Esophagus squamous epithelium (tissue), 4 donors: ENCODE results near the gene EIF2B5.

Experiments
- POLR2A ChIP-seq, 4 donors: fragments of 450-650 bp; IDR thresholded peaks; one replicate each; pipeline ENCODE4 v1.6.1; 2017; ENCODE audit warnings: antibody characterized with exemption in 4 of 4, mild to moderate bottlenecking in 4 of 4, moderate library complexity in 3 of 4
- TF ChIP-seq, protein P1 (sequence below), 6 experiments: fragments of 450-650 bp in 4 of 6; fragments of 200-600 bp in 2 of 6; sonication (generic) in 2 of 6; IDR thresholded peaks; one replicate each; pipeline ENCODE4 v1.5.1; 2016 to 2019; ENCODE audit warnings: antibody characterized with exemption in 6 of 6, mild to moderate bottlenecking in 4 of 6, moderate library complexity in 4 of 6

DNA sequence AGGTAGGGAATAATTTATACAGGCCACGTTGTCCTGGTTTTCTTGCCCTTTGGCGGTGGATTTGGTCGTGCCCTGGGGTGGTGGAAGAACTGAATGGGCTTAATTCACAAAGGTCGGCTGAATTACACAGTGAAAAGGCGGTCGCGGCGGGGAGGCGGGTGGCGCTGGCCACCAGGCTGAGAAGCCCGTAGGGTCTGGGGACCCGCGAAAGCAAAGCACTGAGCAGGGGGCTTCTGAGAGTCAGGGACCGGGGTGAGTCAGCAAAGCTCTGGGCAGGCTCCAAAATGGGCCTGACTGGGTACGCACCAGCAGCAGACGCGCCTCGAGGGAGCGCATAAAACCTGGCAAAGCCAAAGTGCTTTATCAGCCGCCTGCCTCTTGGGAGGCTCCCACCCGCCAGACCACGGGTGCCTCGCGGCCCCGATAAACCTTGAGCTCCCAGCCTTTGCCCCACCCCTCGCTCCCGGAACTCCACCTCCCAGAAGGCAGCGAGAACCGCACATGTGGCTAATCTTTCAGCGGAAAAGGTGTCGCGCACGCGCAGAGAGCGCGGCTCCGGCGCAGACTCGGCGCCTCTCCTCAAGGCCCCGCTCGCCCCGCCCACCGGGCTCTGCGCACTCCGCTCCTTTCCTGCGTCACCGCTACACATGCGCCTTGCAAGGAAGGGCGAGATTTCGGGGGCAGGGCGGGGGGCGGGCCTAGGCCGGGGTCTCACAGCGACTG, 50.5 kb downstream of the EIF2B5 start:
- TF ChIP-seq POLR2A (IDR thresholded peaks at IDR 0.05), result peak in 1 of 4 donors; percentile 29
- TF ChIP-seq, protein P1, sequence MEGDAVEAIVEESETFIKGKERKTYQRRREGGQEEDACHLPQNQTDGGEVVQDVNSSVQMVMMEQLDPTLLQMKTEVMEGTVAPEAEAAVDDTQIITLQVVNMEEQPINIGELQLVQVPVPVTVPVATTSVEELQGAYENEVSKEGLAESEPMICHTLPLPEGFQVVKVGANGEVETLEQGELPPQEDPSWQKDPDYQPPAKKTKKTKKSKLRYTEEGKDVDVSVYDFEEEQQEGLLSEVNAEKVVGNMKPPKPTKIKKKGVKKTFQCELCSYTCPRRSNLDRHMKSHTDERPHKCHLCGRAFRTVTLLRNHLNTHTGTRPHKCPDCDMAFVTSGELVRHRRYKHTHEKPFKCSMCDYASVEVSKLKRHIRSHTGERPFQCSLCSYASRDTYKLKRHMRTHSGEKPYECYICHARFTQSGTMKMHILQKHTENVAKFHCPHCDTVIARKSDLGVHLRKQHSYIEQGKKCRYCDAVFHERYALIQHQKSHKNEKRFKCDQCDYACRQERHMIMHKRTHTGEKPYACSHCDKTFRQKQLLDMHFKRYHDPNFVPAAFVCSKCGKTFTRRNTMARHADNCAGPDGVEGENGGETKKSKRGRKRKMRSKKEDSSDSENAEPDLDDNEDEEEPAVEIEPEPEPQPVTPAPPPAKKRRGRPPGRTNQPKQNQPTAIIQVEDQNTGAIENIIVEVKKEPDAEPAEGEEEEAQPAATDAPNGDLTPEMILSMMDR (IDR thresholded peaks at IDR 0.05), result peak in 1 of 6 experiments; percentile 34
